Lung microvascular endothelial cell (primary cell): ENCODE data around the gene CCDC71. TPM values are rescaled to one million over a fixed set of nuclear protein-coding genes. Genes with fewer than 3 reads are reported as not detected.

Experiments used
- DNase-seq, 2 donors: peaks; one replicate each; pipeline versions ENCODE4 v3.0.0 to v3.0.0-alpha.2; 2010; ENCODE audit warnings: low read depth in 2 of 2
- total RNA-seq: library from RNA; depleted of rRNA; stranded (reverse); fragments of >200 nt; gene quantifications from 2 replicates; pipeline ENCODE4 v1.2.1, GENCODE V29; 2014

The CCDC71 gene
- total RNA-seq, 1 donor from 2014 or later: 20.2 TPM

DNA sequence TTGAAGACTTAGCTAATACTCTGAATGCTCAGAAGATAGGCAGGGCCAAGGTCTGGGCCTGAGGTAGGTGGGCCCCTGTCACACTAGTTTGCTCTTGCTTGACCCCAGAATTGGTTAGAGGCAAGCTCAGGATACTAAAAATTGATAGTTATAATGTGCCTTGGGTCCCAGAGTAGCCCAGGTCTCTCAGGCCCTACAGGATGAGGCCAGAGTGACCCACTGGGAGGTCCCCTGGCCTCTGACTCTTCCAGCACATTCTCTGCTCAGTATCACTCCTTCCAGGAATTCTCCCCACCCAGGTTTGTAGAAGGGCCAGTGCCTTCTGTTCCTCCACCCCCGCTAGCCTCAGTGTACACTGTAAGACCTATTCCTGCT lies 4.6 kb upstream of the CCDC71 start:
- no peak for DNase-seq

- DNase-seq: no peak
Measured at GRCh38 chr3:49166752-49167556, 823 bp upstream of the CCDC71 start.

- peak in 1 of 2 donors; percentile 15 for DNase-seq
Measured at GRCh38 chr3:49164983-49165720, 979 bp downstream of the CCDC71 start.

- DNase-seq: no peak
Measured at GRCh38 chr3:49163609-49164008, 2.5 kb downstream of the CCDC71 start.

DNA sequence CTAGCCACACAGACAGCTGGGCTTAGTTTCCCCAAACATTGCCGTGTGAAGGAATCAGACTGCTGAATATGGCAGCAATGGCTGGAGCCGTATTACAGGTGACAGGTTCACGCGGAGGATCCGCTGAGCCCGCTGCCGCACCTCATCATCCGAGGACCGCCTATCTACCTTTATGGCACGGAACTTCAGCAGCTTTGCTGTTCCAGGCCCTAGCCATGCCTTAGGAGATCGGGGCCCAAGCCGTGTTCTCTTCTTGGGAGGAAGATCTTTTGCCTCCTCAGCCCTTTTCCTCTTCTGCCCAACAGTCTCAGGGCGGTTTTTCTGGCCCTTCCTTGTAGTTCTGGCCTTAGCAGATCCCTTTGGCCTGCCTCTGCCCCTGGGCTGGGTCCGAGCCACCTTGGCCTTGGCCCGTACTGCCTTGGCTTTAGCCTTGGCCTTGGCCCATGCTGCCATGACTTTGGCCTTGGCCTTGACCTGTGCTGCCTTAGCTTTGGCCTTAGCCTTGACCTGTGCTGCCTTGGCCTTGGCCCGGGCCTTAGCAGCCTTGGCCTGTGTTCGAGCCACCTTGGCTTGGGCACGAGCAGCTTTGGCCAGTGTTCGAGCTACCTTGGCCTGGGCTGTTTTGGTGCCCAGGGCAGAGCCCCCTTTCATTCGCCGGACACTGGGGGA lies 3.2 kb downstream of the CCDC71 start:
- DNase-seq: no peak

DNA sequence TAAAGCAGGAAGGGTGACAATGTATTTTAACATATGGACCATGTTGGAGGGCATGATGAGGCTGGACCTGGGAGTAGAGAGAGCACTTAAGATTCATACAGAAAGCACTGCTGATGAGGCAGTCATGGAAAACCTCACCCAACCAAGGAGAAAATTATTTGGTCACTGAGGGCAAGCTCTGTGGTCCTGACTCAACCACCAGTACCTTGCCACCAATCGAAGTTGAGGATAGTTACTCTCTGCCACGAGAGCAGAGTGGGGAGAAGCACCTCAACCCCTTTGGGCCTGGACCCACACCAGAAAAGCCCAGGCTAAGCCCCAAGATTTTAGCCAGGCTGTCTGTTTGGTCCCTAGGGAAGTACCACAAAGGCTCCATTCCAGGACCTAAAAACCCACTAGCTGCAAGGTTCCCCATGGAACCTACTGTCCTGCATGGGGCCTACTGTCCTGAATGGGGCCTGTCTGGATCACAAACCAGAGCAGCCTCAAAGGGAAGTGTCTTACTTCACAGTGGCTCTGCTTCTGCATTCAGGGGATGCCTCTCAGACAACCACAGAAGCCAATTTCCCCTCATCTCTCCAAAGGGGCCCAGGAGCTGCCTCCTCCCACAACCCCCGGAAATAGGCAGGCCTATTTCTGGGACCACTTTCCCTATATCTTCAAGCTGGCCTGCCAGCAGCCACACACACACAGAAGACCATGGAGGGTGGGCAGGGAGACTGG lies 4.2 kb downstream of the CCDC71 start:
- no peak for DNase-seq

DNA sequence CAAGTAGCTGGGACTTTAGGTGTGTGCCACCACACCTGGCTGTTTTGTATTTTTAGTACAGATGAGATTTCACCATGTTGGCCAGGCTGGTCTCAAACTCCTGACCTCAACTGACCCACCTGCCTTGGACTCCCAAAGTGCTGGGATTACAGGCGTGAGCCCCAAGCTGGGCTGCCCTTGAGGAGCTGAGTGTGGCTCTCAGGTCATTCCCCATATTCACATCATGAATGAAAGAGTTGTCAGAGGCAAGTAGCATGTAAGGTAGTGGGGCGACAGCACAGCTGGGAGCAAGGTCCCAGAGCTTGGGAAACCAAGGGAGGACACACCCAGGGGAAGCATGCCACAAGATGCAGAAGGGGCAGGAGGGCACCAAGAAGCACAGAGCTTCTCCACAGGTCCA lies 4.9 kb downstream of the CCDC71 start:
- no peak for DNase-seq

GRCh38 chr3:49158792-49159191 lies 7.3 kb downstream of the CCDC71 start:
- DNase-seq: no peak

GRCh38 chr3:49158103-49158709 lies 7.9 kb downstream of the CCDC71 start:
- DNase-seq: peak in 1 of 2 donors; percentile 23

DNA sequence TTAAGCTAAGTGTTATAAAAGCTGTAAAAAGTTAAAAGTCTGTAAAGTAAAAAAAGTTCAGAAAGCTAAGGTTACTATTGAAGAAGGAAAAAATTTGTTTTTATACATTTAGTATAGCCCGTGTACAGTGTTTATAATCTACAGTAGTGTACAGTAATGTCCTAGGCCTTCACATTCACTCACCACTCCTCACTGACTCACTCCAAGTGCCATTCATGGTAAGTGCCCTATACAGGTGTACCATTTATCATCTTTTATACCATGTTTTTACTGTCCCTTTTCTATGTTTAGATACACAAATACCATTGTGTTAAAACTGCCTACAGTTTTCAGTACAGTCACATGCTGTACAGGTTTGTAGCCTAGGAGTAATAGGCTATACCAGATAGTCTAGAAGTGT lies 8.8 kb downstream of the CCDC71 start:
- DNase-seq: no peak

GRCh38 chr3:49153349-49153912 lies 12.7 kb downstream of the CCDC71 start:
- no peak for DNase-seq

DNA sequence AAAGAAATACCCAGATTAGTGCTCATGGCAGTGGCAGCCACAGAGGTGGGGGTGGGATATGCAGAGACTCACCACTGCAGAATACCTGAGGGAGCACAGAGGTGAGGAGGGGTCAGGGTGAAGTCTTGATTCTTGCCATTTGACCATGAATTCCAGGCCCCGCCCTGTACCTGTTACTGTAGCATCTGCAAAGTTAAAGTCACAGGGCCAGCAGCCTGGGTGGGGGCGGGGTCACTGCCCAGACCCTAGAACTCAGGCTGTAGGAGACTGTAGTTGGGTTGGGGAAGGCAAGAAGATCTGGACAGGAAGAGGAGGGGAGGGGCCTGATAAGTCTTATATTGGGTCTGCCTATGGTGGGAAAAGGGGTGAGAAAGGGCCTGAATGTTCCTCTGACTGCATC lies 14.5 kb downstream of the CCDC71 start:
- DNase-seq: no peak

GRCh38 chr3:49148159-49148558 lies 18.0 kb downstream of the CCDC71 start:
- DNase-seq: no peak

- DNase-seq: no peak
Measured at GRCh38 chr3:49140080-49140479, 26.1 kb downstream of the CCDC71 start.

GRCh38 chr3:49135499-49135898 lies 30.6 kb downstream of the CCDC71 start:
- DNase-seq: no peak

DNA sequence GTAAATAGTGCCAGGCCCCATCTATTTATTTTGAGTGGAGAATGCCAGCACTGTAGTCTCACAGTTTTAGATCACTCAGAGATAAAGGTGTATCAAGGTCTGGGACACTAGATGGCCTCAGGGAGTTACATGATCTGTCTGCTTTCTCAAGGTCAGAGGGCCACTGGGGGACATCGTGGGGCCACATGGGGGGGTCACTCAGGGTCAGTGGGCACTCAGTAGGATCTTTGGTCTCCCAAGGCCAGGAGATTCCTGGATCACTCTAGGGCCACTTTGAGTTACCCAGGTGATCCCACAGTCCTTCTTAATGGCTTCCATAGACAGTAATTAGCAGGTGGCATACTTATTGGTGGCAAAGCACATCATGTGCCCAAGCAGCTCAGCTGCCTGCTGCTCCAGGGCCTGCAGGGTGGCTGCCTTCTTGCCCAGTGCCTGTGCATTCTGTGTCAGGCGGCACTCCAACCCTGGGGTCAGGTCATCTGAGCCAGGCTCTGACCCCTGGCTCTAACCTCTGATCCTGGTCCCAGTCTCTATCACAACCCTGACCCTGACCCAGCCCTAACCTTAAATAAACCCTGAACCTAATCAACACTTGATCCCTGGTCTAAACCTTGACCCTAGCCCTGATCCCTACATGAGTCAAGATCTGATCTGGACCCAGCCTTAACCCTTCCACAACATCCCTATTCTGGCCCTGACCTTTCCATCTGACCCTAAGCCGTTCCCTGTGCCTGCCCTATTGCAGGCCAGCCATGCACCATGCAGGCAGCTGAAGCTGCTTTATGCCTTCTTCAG lies 31.5 kb downstream of the CCDC71 start:
- no peak for DNase-seq

DNA sequence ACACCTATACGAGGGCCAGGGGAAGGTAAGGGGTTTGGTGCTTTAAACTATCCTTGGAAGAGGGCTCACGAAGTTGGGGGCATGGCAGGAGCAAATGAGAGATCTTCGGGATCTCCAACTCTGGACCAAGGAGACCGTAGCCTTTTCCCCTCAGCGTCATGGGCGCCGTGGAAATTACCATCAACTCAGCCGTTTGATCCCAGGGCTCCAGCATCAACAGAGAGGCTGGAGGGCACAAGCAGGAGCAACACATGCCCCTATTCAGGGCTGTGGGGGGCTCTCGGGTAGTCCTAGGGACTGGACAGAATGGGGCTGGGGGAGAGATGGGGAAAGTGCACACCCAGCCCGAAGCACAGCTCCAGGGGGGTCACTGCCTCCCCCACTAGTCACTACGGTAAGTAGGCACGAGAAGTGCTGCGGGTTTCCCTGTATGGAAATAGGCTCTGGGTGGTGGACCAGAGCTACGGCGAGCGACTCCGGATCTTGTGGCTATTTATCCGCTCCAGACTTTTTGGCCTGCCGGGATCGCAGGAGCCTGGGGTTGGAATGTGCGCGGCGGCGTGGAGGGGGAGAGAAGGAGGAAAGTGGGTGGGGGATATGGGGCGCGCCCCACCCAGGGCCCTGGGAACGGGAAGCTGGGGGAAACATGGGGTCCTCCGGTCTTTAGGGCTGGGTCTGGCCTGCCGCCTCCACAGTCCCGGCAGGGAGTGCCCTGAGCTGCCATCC lies 32.7 kb downstream of the CCDC71 start:
- peak; percentile 92 to 93 for DNase-seq

GRCh38 chr3:49132437-49133225 lies 33.5 kb downstream of the CCDC71 start, which contains the start of gene LAMB2:
LAMB2 (minus strand) TSS chr3:49133050; CDS start chr3:49132867, 183 bp downstream.
- DNase-seq: peak; percentile 84 to 90

DNA sequence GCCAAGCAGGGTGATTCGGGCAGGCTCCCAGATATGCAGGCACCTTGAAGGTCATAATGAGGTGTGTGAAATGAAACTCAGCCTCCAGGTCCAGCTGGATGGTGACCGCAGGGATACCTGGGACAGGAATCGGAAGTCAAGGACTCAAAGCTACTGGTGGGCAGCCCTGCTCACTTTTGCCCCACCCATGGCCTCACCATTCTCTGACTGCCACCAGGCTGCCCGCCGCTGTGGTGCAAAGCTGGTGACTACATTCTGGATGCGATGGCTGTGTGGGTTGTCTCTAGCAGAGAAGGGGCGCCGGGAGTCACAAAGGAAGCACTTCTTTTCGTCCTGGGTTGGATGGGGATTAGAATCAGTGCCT lies 34.1 kb downstream of the CCDC71 start:
- no peak for DNase-seq
